HEK293T (cell line): ENCODE results near the gene RYR3.

Experiments used
- CTCF ChIA-PET: fragments of 350-600 bp; formaldehyde crosslinking; extraction: SDS; loops from one replicate; lab custom pipeline; 2021; ENCODE audit warnings: antibody characterized with exemption, inconsistent platforms; lab: Yijun Ruan, JAX
- POLR2A ChIA-PET: fragments of 350-600 bp; formaldehyde crosslinking; extraction: SDS; loops from one replicate; lab custom pipeline; 2020; ENCODE audit warnings: antibody characterized with exemption, inconsistent platforms; lab: Yijun Ruan, JAX
- DNase-seq: peaks from one replicate; pipeline ENCODE4 v3.0.0; 2012; ENCODE audit warnings: mixed read lengths; ENCODE audit errors: extremely low spot score
- ARNT ChIP-seq: fragments of 450-650 bp; IDR thresholded peaks from 2 replicates; pipeline ENCODE4 v1.6.1; 2017; ENCODE audit warnings: mild to moderate bottlenecking
- BHLHE40 ChIP-seq: fragments of 450-650 bp; IDR thresholded peaks from 2 replicates; pipeline ENCODE4 v1.6.1; 2016; ENCODE audit warnings: mild to moderate bottlenecking, moderate library complexity, borderline replicate concordance
- CTBP1 ChIP-seq: fragments of 450-650 bp; IDR thresholded peaks from 2 replicates; pipeline ENCODE4 v1.6.1; 2016; ENCODE audit warnings: borderline replicate concordance
- ELF4 ChIP-seq: fragments of 450-650 bp; IDR thresholded peaks from 2 replicates; pipeline ENCODE4 v1.6.1; 2017; ENCODE audit warnings: antibody characterized with exemption
- FOXA1 ChIP-seq: fragments of 450-650 bp; IDR thresholded peaks from 2 replicates; pipeline ENCODE4 v1.6.1; 2016; ENCODE audit warnings: mild to moderate bottlenecking
- FOXK2 ChIP-seq: fragments of 450-650 bp; IDR thresholded peaks from 2 replicates; pipeline ENCODE4 v1.6.1; 2016; ENCODE audit warnings: mild to moderate bottlenecking
- FOXM1 ChIP-seq: fragments of 450-650 bp; IDR thresholded peaks from 2 replicates; pipeline ENCODE4 v1.6.1; 2017; ENCODE audit warnings: mild to moderate bottlenecking, borderline replicate concordance
- HDGF ChIP-seq: fragments of 450-650 bp; IDR thresholded peaks from 2 replicates; pipeline ENCODE4 v1.6.1; 2017; ENCODE audit warnings: antibody characterized with exemption, borderline replicate concordance
- L3MBTL2 ChIP-seq: fragments of 450-650 bp; conservative IDR thresholded peaks from 2 replicates; pipeline ENCODE4 v1.6.1; 2016; ENCODE audit warnings: mild to moderate bottlenecking
- LEF1 ChIP-seq: fragments of 450-650 bp; IDR thresholded peaks from 2 replicates; pipeline ENCODE4 v1.6.1; 2017; ENCODE audit warnings: mild to moderate bottlenecking, borderline replicate concordance
- NFRKB ChIP-seq: fragments of 450-650 bp; IDR thresholded peaks from 2 replicates; pipeline ENCODE4 v1.6.1; 2016; ENCODE audit warnings: mild to moderate bottlenecking, moderate library complexity
- PKNOX1 ChIP-seq: fragments of 450-650 bp; IDR thresholded peaks from 2 replicates; pipeline ENCODE4 v1.6.1; 2016
- SP1 ChIP-seq: fragments of 450-650 bp; IDR thresholded peaks from 2 replicates; pipeline ENCODE4 v1.6.1; 2017
- SUZ12 ChIP-seq: fragments of 450-650 bp; IDR thresholded peaks from 2 replicates; pipeline ENCODE4 v1.6.1; 2016; ENCODE audit warnings: mild to moderate bottlenecking
- TARDBP ChIP-seq: fragments of 450-650 bp; IDR thresholded peaks from 2 replicates; pipeline ENCODE4 v1.6.1; 2016
- ZNF384 ChIP-seq: fragments of 450-650 bp; IDR thresholded peaks from 2 replicates; pipeline ENCODE4 v1.6.1; 2016

RYR3 gene

DNA sequence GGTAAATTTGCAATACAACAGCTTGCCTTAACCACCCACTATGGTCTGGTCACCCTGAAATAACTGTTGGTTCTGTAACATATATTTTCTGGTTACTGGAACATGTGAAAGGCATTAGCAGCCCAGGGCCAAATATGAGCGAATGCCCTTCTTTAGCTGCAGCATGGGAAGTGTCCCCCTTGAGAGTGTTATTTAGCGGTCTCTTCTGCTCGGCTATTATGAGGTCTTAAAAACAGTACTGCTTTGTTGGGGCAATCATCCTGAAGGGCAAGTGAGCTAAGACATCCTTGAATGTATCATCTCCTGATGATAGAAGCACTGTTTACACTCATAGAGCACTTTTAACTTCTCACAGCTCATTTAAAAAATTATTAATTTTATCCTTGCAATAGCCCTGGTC lies 90.2 kb downstream of the RYR3 start:
- ChIA-PET CTCF (no interaction called here), POLR2A (no interaction called here)
- no peak for DNase-seq
- no peak for TF ChIP-seq PKNOX1
- no peak for TF ChIP-seq ZNF384
- no peak for TF ChIP-seq FOXA1
- no peak for TF ChIP-seq HDGF
- no peak for TF ChIP-seq BHLHE40
- no peak for TF ChIP-seq ARNT
- TF ChIP-seq L3MBTL2 = no peak
- TF ChIP-seq SUZ12 = no peak
- TF ChIP-seq FOXM1 = no peak
- no peak for TF ChIP-seq ELF4
- TF ChIP-seq TARDBP = no peak
- no peak for TF ChIP-seq SP1
- TF ChIP-seq CTBP1 = no peak
- TF ChIP-seq FOXK2 = no peak
- TF ChIP-seq NFRKB = no peak
- no peak for TF ChIP-seq LEF1

GRCh38 chr15:33402600-33402999 lies 91.8 kb downstream of the RYR3 start:
- DNase-seq = no peak
- no peak for TF ChIP-seq SUZ12
- TF ChIP-seq HDGF = no peak
- no peak for TF ChIP-seq ARNT
- TF ChIP-seq FOXK2 = no peak
- TF ChIP-seq CTBP1 = no peak
- no peak for TF ChIP-seq ZNF384
- TF ChIP-seq FOXM1 = no peak
- TF ChIP-seq NFRKB = no peak
- TF ChIP-seq L3MBTL2 = no peak
- TF ChIP-seq LEF1 = no peak
- TF ChIP-seq PKNOX1 = no peak
- no peak for TF ChIP-seq SP1
- TF ChIP-seq ELF4 = no peak
- no peak for TF ChIP-seq FOXA1
- no peak for TF ChIP-seq TARDBP
- no peak for TF ChIP-seq BHLHE40
- ChIA-PET CTCF (no interaction called here), POLR2A (no interaction called here)

- no peak for DNase-seq
- ChIA-PET CTCF (no interaction called here), POLR2A (no interaction called here)
- TF ChIP-seq ARNT (no peak), FOXM1 (no peak), NFRKB (no peak), TARDBP (no peak), PKNOX1 (no peak)
These were observed 94.3 kb downstream of the RYR3 start for GRCh38 chr15:33405096-33405495.

GRCh38 chr15:33411596-33412540 lies 101.1 kb downstream of the RYR3 start:
- DNase-seq = no peak
- CTCF ChIA-PET = no interaction called here
- POLR2A ChIA-PET = no interaction called here
- TF ChIP-seq SP1 (no peak), ARNT (no peak), NFRKB (no peak), FOXA1 (no peak), LEF1 (no peak), PKNOX1 (no peak), SUZ12 (no peak), BHLHE40 (no peak), TARDBP (no peak), CTBP1 (no peak), HDGF (no peak), FOXK2 (no peak), FOXM1 (no peak)

- no peak for DNase-seq
- no peak for TF ChIP-seq FOXK2
- TF ChIP-seq LEF1 = no peak
- no peak for TF ChIP-seq BHLHE40
- ChIA-PET CTCF (no interaction called here), POLR2A (no interaction called here)
These were observed 108.9 kb downstream of the RYR3 start for GRCh38 chr15:33419701-33420100.

- TF ChIP-seq PKNOX1 (no peak), ARNT (no peak)
- CTCF ChIA-PET = no interaction called here
- POLR2A ChIA-PET = no interaction called here
- DNase-seq = no peak
These were observed 113.3 kb downstream of the RYR3 start for GRCh38 chr15:33424025-33424424.
